Activated T-cell treated with anti-CD3 and anti-CD28 coated beads, Interleukin-2, amount 50 U/mL, for 4 hours (primary cell): ENCODE data around the gene SPSB2. TPM values are rescaled to one million over a fixed set of nuclear protein-coding genes. Genes with fewer than 3 reads are reported as not detected.
A peak's percentile ranks its signal among the peaks of the same experiment; 100 is the strongest.

Experiments used
- ATAC-seq, 2 donors: fragments of 200-7000 bp; cut with Tn5 transposase; one replicate each; pipeline ENCODE4 v1.10.0; 2021
- DNase-seq: peaks from one replicate; pipeline ENCODE4 v3.0.0-alpha.2; 2020
- H3K27me3 Mint-ChIP-seq: one replicate; pipeline ENCODE4 v1.8.0; 2021; ENCODE audit warnings: low read depth, mixed read lengths
- H3K36me3 Mint-ChIP-seq: one replicate; pipeline ENCODE4 v1.8.0; 2022; ENCODE audit warnings: mixed read lengths; ENCODE audit not compliant: insufficient read depth
- H3K4me1 Mint-ChIP-seq: one replicate; pipeline ENCODE4 v1.8.0; 2021; ENCODE audit warnings: low read depth, mixed read lengths
- H3K4me3 Mint-ChIP-seq: one replicate; pipeline ENCODE4 v1.8.0; 2021; ENCODE audit warnings: mild to moderate bottlenecking, moderate library complexity, mixed read lengths
- H3K9me3 Mint-ChIP-seq: one replicate; pipeline ENCODE4 v1.8.0; 2021; ENCODE audit warnings: mixed read lengths
- total RNA-seq, 3 donors: library from RNA; stranded (reverse); gene quantifications; one replicate each; pipeline ENCODE4 v1.2.1, GENCODE V29; 2021

SPSB2 gene
- total RNA-seq, 3 donors from 2014 or later: 5.6 to 8.5 (median 6.7) TPM

- Mint-ChIP-seq H3K36me3 (peaks cover 29% of the 10 kb centered on the region), H3K4me3 (no peak overlapping the region), H3K4me1 (peaks cover 22% of the 10 kb centered on the region), H3K9me3 (no peaks in the 10 kb centered on the region), H3K27me3 (no peaks in the 10 kb centered on the region)
- no peak for DNase-seq
- no peak for ATAC-seq
Measured at GRCh38 chr12:6855322-6855721, 17.8 kb downstream of the SPSB2 start.

- no peak for DNase-seq
- Mint-ChIP-seq H3K9me3 (no peaks in the 10 kb centered on the region), H3K4me3 (peak overlapping the region; percentile 94), H3K27me3 (no peaks in the 10 kb centered on the region), H3K4me1 (peaks cover 25% of the 10 kb centered on the region), H3K36me3 (peaks cover 21% of the 10 kb centered on the region)
- no peak for ATAC-seq
Measured at GRCh38 chr12:6854036-6854435, 19.1 kb downstream of the SPSB2 start.

GRCh38 chr12:6853626-6854025 is 19.5 kb downstream of the SPSB2 start:
- Mint-ChIP-seq H3K4me3 (peak overlapping the region; percentile 94), H3K4me1 (peaks cover 25% of the 10 kb centered on the region), H3K27me3 (no peaks in the 10 kb centered on the region), H3K9me3 (no peaks in the 10 kb centered on the region), H3K36me3 (peaks cover 21% of the 10 kb centered on the region)
- ATAC-seq: no peak
- no peak for DNase-seq

- peak; percentile 41 for DNase-seq
- no peaks in the 10 kb centered on the region for H3K27me3 Mint-ChIP-seq
- H3K4me1 Mint-ChIP-seq: peaks cover 25% of the 10 kb centered on the region
Measured at GRCh38 chr12:6852651-6853354, 20.3 kb downstream of the SPSB2 start.

GRCh38 chr12:6851921-6852650 is 21.0 kb downstream of the SPSB2 start, which contains the start of gene USP5:
Gene USP5, plus strand, starts transcription at chr12:6852150. Its CDS starts 30 bp downstream, at chr12:6852180.
- H3K36me3 Mint-ChIP-seq: peaks cover 12% of the 10 kb centered on the region
- no peaks in the 10 kb centered on the region for H3K27me3 Mint-ChIP-seq
- ATAC-seq: peak; percentile 78 to 80
- DNase-seq: peak; percentile 95
- H3K4me1 Mint-ChIP-seq: peaks cover 25% of the 10 kb centered on the region
- peak within 1 kb of the TSS; percentile 94 for H3K4me3 Mint-ChIP-seq
- H3K9me3 Mint-ChIP-seq: no peaks in the 10 kb centered on the region

More at GRCh38 chr12:6852651-6853354, 20.3 kb downstream of the SPSB2 start:
- ATAC-seq: peak; percentile 19 to 21
- Mint-ChIP-seq H3K4me3 (peak overlapping the region; percentile 94), H3K9me3 (no peaks in the 10 kb centered on the region), H3K36me3 (peaks cover 17% of the 10 kb centered on the region)

- DNase-seq (peak; percentile 86), ATAC-seq (peak; percentile 58)
- H3K4me3 Mint-ChIP-seq: peak within 1 kb of the TSS; percentile 94
- H3K36me3 Mint-ChIP-seq: peaks cover 11% of the 10 kb centered on the region
- H3K9me3 Mint-ChIP-seq: no peaks in the 10 kb centered on the region
- no peaks in the 10 kb centered on the region for H3K27me3 Mint-ChIP-seq
- peaks cover 25% of the 10 kb centered on the region for H3K4me1 Mint-ChIP-seq
Measured at GRCh38 chr12:6851153-6851920, 21.8 kb downstream of the SPSB2 start, which contains the start of gene CDCA3. Gene CDCA3, minus strand, starts transcription at chr12:6851286. Its CDS starts 334 bp downstream, at chr12:6850952.

GRCh38 chr12:6850796-6851152 is 22.3 kb downstream of the SPSB2 start:
- Mint-ChIP-seq H3K4me1 (peaks cover 25% of the 10 kb centered on the region), H3K27me3 (no peaks in the 10 kb centered on the region), H3K36me3 (peaks cover 9% of the 10 kb centered on the region), H3K4me3 (peak overlapping the region; percentile 94), H3K9me3 (no peaks in the 10 kb centered on the region)
- ATAC-seq (no peak), DNase-seq (no peak)

- Mint-ChIP-seq H3K27me3 (no peaks in the 10 kb centered on the region), H3K4me1 (peaks cover 25% of the 10 kb centered on the region), H3K4me3 (no peak overlapping the region), H3K9me3 (no peaks in the 10 kb centered on the region), H3K36me3 (peaks cover 5% of the 10 kb centered on the region)
- ATAC-seq: no peak
- no peak for DNase-seq
Measured at GRCh38 chr12:6849976-6850560, 23.0 kb downstream of the SPSB2 start.

GRCh38 chr12:6849427-6849826 is 23.7 kb downstream of the SPSB2 start:
- no peak for DNase-seq
- Mint-ChIP-seq H3K4me3 (no peak overlapping the region), H3K36me3 (peaks cover 5% of the 10 kb centered on the region), H3K4me1 (peaks cover 21% of the 10 kb centered on the region), H3K9me3 (no peaks in the 10 kb centered on the region), H3K27me3 (no peaks in the 10 kb centered on the region)
- no peak for ATAC-seq

- DNase-seq (no peak), ATAC-seq (no peak)
- H3K4me3 Mint-ChIP-seq: no peak overlapping the region
- peaks cover 8% of the 10 kb centered on the region for H3K4me1 Mint-ChIP-seq
- H3K27me3 Mint-ChIP-seq: no peaks in the 10 kb centered on the region
- H3K9me3 Mint-ChIP-seq: no peaks in the 10 kb centered on the region
- H3K36me3 Mint-ChIP-seq: peaks cover 3% of the 10 kb centered on the region
Measured at GRCh38 chr12:6847676-6848075, 25.4 kb downstream of the SPSB2 start.

GRCh38 chr12:6846316-6846869 is 26.7 kb downstream of the SPSB2 start:
- DNase-seq (no peak), ATAC-seq (no peak)
- Mint-ChIP-seq H3K4me3 (no peak overlapping the region), H3K27me3 (no peaks in the 10 kb centered on the region), H3K4me1 (peaks cover 8% of the 10 kb centered on the region), H3K9me3 (no peaks in the 10 kb centered on the region), H3K36me3 (peaks cover 3% of the 10 kb centered on the region)

GRCh38 chr12:6845395-6845794 is 27.7 kb downstream of the SPSB2 start:
- Mint-ChIP-seq H3K4me1 (peaks cover 4% of the 10 kb centered on the region), H3K27me3 (no peaks in the 10 kb centered on the region), H3K4me3 (no peak overlapping the region), H3K9me3 (no peaks in the 10 kb centered on the region), H3K36me3 (peaks cover 3% of the 10 kb centered on the region)
- ATAC-seq (no peak), DNase-seq (no peak)

GRCh38 chr12:6843118-6843902 is 29.8 kb downstream of the SPSB2 start:
- Mint-ChIP-seq H3K9me3 (no peaks in the 10 kb centered on the region), H3K4me3 (no peak overlapping the region), H3K36me3 (peaks cover 3% of the 10 kb centered on the region), H3K27me3 (no peaks in the 10 kb centered on the region), H3K4me1 (no peaks in the 10 kb centered on the region)
- ATAC-seq (no peak), DNase-seq (no peak)
